HCT116 (cell line): ENCODE measurements around the gene CFAP77. TPM values are rescaled to one million over a fixed set of nuclear protein-coding genes. Genes with fewer than 3 reads are reported as not detected.

ENCODE experiments used
- ATAC-seq: fragments of 200-7000 bp; cut with Tn5 transposase; 2 replicates; pipeline ENCODE4 v1.9.1; 2020; ENCODE audit warnings: mild to moderate bottlenecking, moderate library complexity
- BruUV-seq: library from RNA; stranded (reverse); fragments of 400-500 nt; replicated peaks from 2 replicates; lab custom pipeline; 2021; lab: Mats Ljungman, UMichigan
- CTCF ChIA-PET: fragments of 300-600 bp; sonication (Branson Sonifier 250); formaldehyde crosslinking; loops from one replicate; lab custom pipeline; 2021; ENCODE audit warnings: antibody characterized with exemption; lab: Charles Lee
- POLR2A ChIA-PET: fragments of 300-600, 350-600 bp; sonication (Branson Sonifier 250); formaldehyde crosslinking; loops from one replicate; lab custom pipeline; 2021; ENCODE audit warnings: antibody characterized with exemption; lab: Charles Lee
- RAD21 ChIA-PET, 2 experiments: fragments of 300-600 bp; sonication (Branson Sonifier 250); formaldehyde crosslinking; loops; one replicate each; lab custom pipeline; 2023; ENCODE audit warnings: low total read pairs in 2 of 2; ENCODE audit not compliant: uncharacterized antibody in 2 of 2, unreplicated experiment in 2 of 2, low non-redundant PET in 1 of 2; lab: Charles Lee
- DNase-seq: peaks from one replicate; pipeline ENCODE4 v3.0.0-alpha.2; 2010; ENCODE audit warnings: low read depth, low spot score
- H2AFZ ChIP-seq: fragments of 200-600 bp; shearing (Covaris generic), sonication (generic); 2 replicates; pipeline ENCODE4 v1.6.1; 2017; ENCODE audit warnings: low read depth, mixed run types, mixed read lengths, antibody characterized with exemption, low read length; ENCODE audit not compliant: poor library complexity, severe bottlenecking
- H3K27ac ChIP-seq: 2 replicates; pipeline ENCODE4 v1.5.1; 2012; ENCODE audit warnings: low read depth, low read length
- H3K27me3 ChIP-seq: fragments of 200-600 bp; sonication (generic); 2 replicates; pipeline ENCODE4 v1.6.1; 2016; ENCODE audit warnings: mixed run types, low read length, mixed read lengths; ENCODE audit not compliant: insufficient read depth
- H3K36me3 ChIP-seq, 2 experiments: fragments of 200-500 bp in 1 of 2; fragments of 200-600 bp in 1 of 2; sonication (Bioruptor generic) in 1 of 2; sonication (generic) in 1 of 2; 2 replicates each; pipeline versions ENCODE4 v1.5.1 to v1.6.1; 2014 to 2016; ENCODE audit warnings: low read length in 2 of 2, inconsistent platforms in 1 of 2, mixed read lengths in 1 of 2, mixed run types in 1 of 2; ENCODE audit not compliant: insufficient read depth in 2 of 2, control insufficient read depth in 1 of 2
- H3K4me1 ChIP-seq, 2 experiments: fragments of 200-600 bp in 1 of 2; sonication (generic) in 1 of 2; 2 replicates each; pipeline versions ENCODE4 v1.5.1 to v1.6.1; 2012 to 2017; ENCODE audit warnings: low read length in 2 of 2, inconsistent platforms in 1 of 2, mild to moderate bottlenecking in 1 of 2, mixed read lengths in 1 of 2, mixed run types in 1 of 2, moderate library complexity in 1 of 2; ENCODE audit not compliant: insufficient read depth in 2 of 2, control insufficient read depth in 1 of 2
- H3K4me2 ChIP-seq: fragments of 200-600 bp; sonication (generic); 2 replicates; pipeline ENCODE4 v1.6.1; 2017; ENCODE audit warnings: mixed run types, low read length, mixed read lengths
- H3K4me3 ChIP-seq, 2 experiments: fragments of 200-600 bp in 1 of 2; sonication (generic) in 1 of 2; replicated peaks in 1 of 2; 2 replicates each; pipeline ENCODE4 v1.5.1; 2011 to 2016; ENCODE audit warnings: low read length in 2 of 2, control low read depth in 1 of 2, low read depth in 1 of 2, mild to moderate bottlenecking in 1 of 2, mixed read lengths in 1 of 2, mixed run types in 1 of 2
- H3K79me2 ChIP-seq: fragments of 200-600 bp; sonication (generic); 2 replicates; pipeline ENCODE4 v1.6.1; 2017; ENCODE audit warnings: mild to moderate bottlenecking, mixed run types, low read length, moderate library complexity, mixed read lengths; ENCODE audit not compliant: insufficient read depth
- H3K9ac ChIP-seq: fragments of 200-600 bp; sonication (generic); 2 replicates; pipeline ENCODE4 v1.6.1; 2016; ENCODE audit warnings: low read length, mixed read lengths
- H3K9me2 ChIP-seq: fragments of 200-600 bp; sonication (generic), shearing (Covaris generic); 2 replicates; pipeline ENCODE4 v1.6.1; 2017; ENCODE audit warnings: mixed run types, mild to moderate bottlenecking, moderate library complexity; ENCODE audit not compliant: insufficient read depth
- H3K9me3 ChIP-seq, 2 experiments: fragments of 200-500 bp in 1 of 2; fragments of 200-600 bp in 1 of 2; sonication (Bioruptor generic) in 1 of 2; sonication (generic) in 1 of 2; 2 replicates each; pipeline ENCODE4 v1.6.1; 2014 to 2017; ENCODE audit warnings: low read length in 2 of 2, mixed read lengths in 2 of 2, inconsistent platforms in 1 of 2, low read depth in 1 of 2, mild to moderate bottlenecking in 1 of 2, mixed run types in 1 of 2, moderate library complexity in 1 of 2; ENCODE audit not compliant: control insufficient read depth in 1 of 2, insufficient read depth in 1 of 2
- H4K20me1 ChIP-seq: fragments of 200-600 bp; sonication (generic), shearing (Covaris generic); 2 replicates; pipeline ENCODE4 v1.6.1; 2017; ENCODE audit warnings: mixed run types, mild to moderate bottlenecking, moderate library complexity; ENCODE audit not compliant: insufficient read depth
- CBX3 ChIP-seq: IDR thresholded peaks from 2 replicates; pipeline ENCODE4 v1.6.1; 2012; ENCODE audit warnings: low read depth
- CEBPB ChIP-seq: IDR thresholded peaks from 2 replicates; pipeline ENCODE4 v1.6.1; 2012; ENCODE audit warnings: low read depth
- CTCF ChIP-seq, 3 experiments: fragments of 200-600 bp in 1 of 3; sonication (generic) in 1 of 3; IDR thresholded peaks in 2 of 3; conservative IDR thresholded peaks in 1 of 3; 2 replicates each; pipeline ENCODE4 v1.5.1; 2012 to 2017; ENCODE audit warnings: low read depth in 2 of 3, low read length in 2 of 3, antibody characterized with exemption in 1 of 3, borderline replicate concordance in 1 of 3, control low read depth in 1 of 3, mild to moderate bottlenecking in 1 of 3, mixed read lengths in 1 of 3, mixed run types in 1 of 3, moderate library complexity in 1 of 3; ENCODE audit not compliant: insufficient read depth in 1 of 3
- ELF1 ChIP-seq: IDR thresholded peaks from 2 replicates; pipeline ENCODE4 v1.6.1; 2012; ENCODE audit warnings: low read depth, borderline replicate concordance
- POLR2A ChIP-seq: IDR thresholded peaks from 2 replicates; pipeline ENCODE4 v1.7.0; 2011; ENCODE audit warnings: borderline replicate concordance; ENCODE audit not compliant: insufficient read depth, insufficient read length; ENCODE audit errors: extremely low read depth
- REST ChIP-seq: IDR thresholded peaks from 2 replicates; pipeline ENCODE4 v1.6.1; 2012; ENCODE audit warnings: low read depth
- SIN3A ChIP-seq: IDR thresholded peaks from 2 replicates; pipeline ENCODE4 v1.6.1; 2012; ENCODE audit warnings: low read depth
- TCF7L2 ChIP-seq: IDR thresholded peaks from 2 replicates; pipeline ENCODE4 v1.7.0; 2011; ENCODE audit warnings: borderline replicate concordance, inconsistent platforms; ENCODE audit not compliant: insufficient read depth, insufficient read length; ENCODE audit errors: extremely low read depth
- ZBTB33 ChIP-seq: IDR thresholded peaks from 2 replicates; pipeline ENCODE4 v1.6.1; 2011; ENCODE audit warnings: mild to moderate bottlenecking, low read length, moderate library complexity; ENCODE audit not compliant: insufficient replicate concordance; ENCODE audit errors: extremely low read depth
- ZFX ChIP-seq: fragments of 450-650 bp; IDR thresholded peaks from 2 replicates; pipeline ENCODE4 v1.6.1; 2017
- ZNF274 ChIP-seq: fragments of 200-500 bp; sonication (Bioruptor generic); IDR thresholded peaks from 2 replicates; pipeline ENCODE4 v1.6.1; 2014; ENCODE audit warnings: mild to moderate bottlenecking, low read depth, low read length, inconsistent platforms
- intact Hi-C: fragments of 100-400 bp; cut with micrococcal nuclease; formaldehyde crosslinking; loops from 2 replicates; pipeline ENCODE4 v1.10.0; 2022
- total RNA-seq: library from RNA; stranded (reverse); gene quantifications from one replicate; pipeline ENCODE4 v1.2.1, GENCODE V29; 2021; ENCODE audit not compliant: unreplicated experiment

Gene CFAP77
- total RNA-seq, 1 experiment from 2014 or later = 0.98 TPM

GRCh38 chr9:132541870-132542830, 132.1 kb downstream of the CFAP77 start:
- no peak overlapping the region for H3K9ac ChIP-seq
- no peak for ATAC-seq
- intact Hi-C loops = no loop called here
- no peaks in the 10 kb centered on the region for H3K27me3 ChIP-seq
- RAD21 ChIA-PET = no interaction called here
- no peaks in the 10 kb centered on the region for H3K9me3 ChIP-seq
- no peaks in the 10 kb centered on the region for H3K36me3 ChIP-seq
- H2AFZ ChIP-seq = no peak overlapping the region
- no peak overlapping the region for H3K27ac ChIP-seq
- no peaks in the 10 kb centered on the region for H4K20me1 ChIP-seq
- no peak overlapping the region for H3K4me2 ChIP-seq
- no peak overlapping the region for H3K4me3 ChIP-seq
- CTCF ChIA-PET = no interaction called here
- DNase-seq = no peak
- no peaks in the 10 kb centered on the region for H3K79me2 ChIP-seq
- TF ChIP-seq CTCF (IDR thresholded peaks at IDR 0.05 in 2 of 3, conservative IDR thresholded peaks at IDR 0.05 in 1 of 3; ENCODE audit: borderline replicate concordance in 1 of 3, insufficient read depth in 1 of 3, low read depth in 2 of 3, low read length in 2 of 3) (no peak), CBX3 (no peak), ZNF274 (no peak), TCF7L2 (no peak), POLR2A (no peak), ZFX (no peak), REST (no peak), ZBTB33 (no peak), CEBPB (no peak), SIN3A (no peak), ELF1 (no peak)
- TF ChIP-seq, all 23 proteins: peak for 0
- POLR2A ChIA-PET = no interaction called here
- H3K4me1 ChIP-seq = peaks cover 2 to 10% of the 10 kb centered on the region in 2 experiments; a peak in 3 of 4 replicates
- BruUV-seq = no TSS peak
- no peaks in the 10 kb centered on the region for H3K9me2 ChIP-seq
